ENCODE results near the gene LCNL1.
A peak's percentile ranks its signal among the peaks of the same experiment; 100 is the strongest.

Gene LCNL1

DNA sequence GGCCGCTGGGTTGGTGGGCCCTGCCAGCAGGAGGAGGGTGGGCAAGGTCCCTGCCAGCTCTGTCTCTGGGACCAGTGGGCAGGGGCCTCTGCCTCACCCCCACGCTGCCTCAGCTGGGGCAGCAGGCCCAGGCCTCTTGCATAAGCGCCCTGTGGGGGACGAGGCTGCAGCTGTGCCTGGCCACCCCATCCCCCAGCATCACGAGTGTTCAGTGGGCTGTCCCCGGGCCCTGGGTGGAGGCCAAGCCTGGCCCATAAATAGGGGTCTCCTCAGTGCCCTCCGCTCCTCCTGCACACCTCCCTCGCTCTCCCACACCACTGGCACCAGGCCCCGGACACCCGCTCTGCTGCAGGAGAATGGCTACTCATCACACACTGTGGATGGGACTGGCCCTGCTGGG lies 5.6 kb upstream of the LCNL1 start, which contains the start of gene PTGDS:
PTGDS (plus strand) TSS at position 282 of the 400 bp plus-strand sequence; CDS start at position 357, 75 bp downstream.
- no peak for DNase-seq

GRCh38 chr9:136977649-136978072 lies 5.1 kb upstream of the LCNL1 start:
- no peak for DNase-seq

- peak; percentile 22 for DNase-seq
These were observed 4.5 kb upstream of the LCNL1 start for GRCh38 chr9:136978073-136978864.

- DNase-seq: no peak
These were observed 3.8 kb upstream of the LCNL1 start for GRCh38 chr9:136978865-136979544.

GRCh38 chr9:136979769-136980587 lies 2.8 kb upstream of the LCNL1 start:
- no peak for DNase-seq

DNA sequence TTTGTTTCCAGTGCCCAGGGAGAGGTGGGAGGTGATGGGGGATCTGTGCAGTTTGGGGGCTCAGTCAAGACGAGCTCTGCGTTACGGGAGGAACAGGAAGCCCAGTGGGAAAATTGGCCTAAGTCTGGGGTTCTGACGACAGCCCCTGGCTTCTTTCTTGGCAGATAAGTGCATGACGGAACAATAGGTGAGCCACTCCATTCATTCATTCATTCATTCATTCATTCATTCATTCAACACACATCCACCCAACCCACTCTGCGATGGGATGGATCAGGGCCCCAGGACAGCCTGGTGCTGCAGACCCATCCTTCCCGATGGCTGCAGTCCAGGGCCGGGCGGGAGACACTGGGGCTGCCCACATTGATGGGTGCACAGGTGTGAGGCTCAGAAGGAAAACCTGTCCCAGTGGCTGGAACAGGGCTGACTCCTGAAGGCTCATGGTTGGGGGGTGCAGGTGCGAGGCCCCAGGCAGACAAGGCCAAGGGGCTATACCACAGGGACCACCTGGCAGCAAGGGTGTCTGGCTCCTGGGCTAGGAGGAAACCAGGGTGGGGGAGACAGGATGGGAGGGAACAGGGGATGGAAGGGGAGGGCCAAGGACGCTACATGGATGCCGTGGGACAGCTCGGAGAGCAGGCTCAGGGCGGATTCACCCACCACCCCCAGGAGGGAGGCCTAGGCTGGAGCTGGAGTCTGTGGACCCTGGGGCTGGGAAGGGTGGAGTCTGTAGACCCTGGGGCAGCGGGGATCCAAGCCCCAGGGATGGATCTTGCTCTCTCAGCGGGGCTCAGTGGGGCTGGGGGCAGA lies 1.9 kb upstream of the LCNL1 start:
- no peak for DNase-seq

DNA sequence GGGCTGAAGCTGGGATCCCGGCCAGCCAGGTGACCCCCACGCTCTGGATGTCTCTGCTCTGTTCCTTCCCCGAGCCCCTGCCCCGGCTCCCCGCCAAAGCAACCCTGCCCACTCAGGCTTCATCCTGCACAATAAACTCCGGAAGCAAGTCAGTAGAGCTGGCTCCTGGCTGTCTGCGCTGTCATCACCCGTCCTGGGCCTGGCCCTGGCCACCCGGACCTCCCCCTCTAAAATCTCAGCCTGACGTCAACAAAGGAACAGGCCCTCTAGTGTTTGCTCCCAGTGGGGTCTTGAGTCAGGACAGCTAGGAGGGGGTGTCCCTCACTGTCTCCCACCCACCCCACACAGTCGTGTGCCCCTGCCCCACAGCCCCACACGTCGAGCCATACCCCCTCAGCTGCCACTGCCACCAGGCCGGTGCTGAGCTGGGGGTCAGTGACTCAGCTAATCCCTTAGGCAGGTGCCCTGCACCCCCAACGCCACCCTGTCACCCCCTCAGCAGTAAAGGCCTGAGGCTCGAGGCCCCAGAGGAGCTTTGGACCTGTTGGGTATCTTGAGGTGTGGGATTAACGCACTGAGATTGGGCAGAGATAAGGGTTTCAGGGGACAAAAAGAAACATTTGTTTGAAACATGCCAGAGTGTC lies 1.1 kb upstream of the LCNL1 start:
- DNase-seq: no peak

- no peak for DNase-seq
These were observed 374 bp downstream of the LCNL1 start for GRCh38 chr9:136983167-136983566.

DNA sequence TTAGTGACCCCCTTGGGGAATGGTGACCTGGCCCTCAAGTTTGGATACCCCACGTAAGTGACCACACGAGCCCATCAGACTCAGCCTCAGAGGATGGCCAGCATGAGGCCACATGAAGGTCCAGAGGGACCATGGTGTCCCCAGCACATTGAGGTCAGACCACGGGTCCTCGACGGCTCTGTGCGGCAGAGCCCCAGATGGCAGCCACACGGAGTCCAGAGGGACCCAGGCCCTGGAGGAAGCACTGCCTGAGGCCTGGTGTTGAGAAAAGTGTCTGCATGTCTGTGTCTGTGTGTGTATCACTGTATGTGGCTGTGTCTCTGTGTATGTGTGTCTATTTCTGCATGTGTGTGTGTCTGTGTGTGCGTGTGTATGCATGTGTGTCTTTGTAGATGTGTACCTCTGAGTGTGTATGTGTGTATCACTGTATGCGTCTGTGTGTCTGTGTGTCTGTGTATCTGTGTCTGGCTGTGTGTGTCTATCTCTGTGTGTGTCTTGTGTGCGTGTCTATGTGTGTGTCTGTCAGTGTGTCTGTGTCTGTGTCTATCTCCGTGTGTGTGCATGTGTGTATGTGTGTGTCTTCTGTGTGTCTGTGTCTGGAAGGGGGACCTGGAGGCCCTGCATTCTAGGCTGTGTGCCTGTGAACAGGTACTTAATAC lies 992 bp downstream of the LCNL1 start:
- DNase-seq: no peak

DNA sequence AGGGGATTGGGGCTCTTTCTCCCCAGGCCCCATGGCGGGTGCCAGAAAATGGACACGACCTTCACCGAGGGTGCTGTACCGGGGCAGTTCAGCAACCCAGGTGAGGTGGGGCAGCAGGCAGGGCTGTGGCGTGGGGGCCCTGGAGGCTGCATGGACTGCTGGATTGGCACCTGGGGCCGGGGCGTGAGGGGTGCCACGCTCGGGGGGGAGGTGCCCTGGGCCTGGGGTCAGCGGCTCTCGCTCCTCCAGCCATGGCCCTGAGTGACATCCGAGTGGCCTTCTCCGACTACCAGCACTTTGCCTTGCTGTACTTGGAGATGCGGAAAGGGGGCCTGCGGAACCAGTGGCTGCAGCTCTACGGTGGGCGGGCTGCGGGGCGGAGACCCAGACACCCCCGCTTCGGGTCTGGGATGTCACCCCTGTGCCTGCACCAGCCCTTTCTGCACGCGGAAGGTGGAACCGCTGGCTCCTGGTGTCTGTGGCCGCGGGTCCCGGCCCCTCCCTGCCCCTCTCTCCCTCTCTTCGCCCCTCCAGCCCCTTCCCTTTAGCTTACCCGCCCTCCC lies 1.8 kb downstream of the LCNL1 start:
- DNase-seq: no peak

- DNase-seq: no peak
These were observed 2.3 kb downstream of the LCNL1 start for GRCh38 chr9:136985027-136985602.

GRCh38 chr9:136985853-136986252 lies 3.1 kb downstream of the LCNL1 start:
- no peak for DNase-seq

DNA sequence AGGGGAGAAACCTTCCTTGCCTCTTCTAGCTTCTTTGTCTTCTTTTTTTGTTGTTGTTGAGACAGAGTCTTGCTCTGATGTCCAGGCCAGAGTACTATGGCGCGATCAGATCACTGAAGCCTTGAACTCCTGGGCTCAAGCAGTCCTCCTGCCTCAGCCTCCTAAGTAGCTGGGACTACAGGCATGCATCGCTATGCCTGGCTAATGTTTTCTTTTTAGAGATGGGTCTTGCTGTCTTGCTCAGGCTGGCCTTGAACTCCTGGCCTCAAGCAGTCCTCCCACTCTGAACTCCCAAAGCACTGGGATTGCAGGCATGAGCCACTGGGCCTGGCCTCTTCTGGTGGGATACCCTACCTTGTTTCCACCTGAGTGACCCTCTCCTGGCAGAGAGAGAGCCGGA lies 6.1 kb downstream of the LCNL1 start:
- no peak for DNase-seq

DNA sequence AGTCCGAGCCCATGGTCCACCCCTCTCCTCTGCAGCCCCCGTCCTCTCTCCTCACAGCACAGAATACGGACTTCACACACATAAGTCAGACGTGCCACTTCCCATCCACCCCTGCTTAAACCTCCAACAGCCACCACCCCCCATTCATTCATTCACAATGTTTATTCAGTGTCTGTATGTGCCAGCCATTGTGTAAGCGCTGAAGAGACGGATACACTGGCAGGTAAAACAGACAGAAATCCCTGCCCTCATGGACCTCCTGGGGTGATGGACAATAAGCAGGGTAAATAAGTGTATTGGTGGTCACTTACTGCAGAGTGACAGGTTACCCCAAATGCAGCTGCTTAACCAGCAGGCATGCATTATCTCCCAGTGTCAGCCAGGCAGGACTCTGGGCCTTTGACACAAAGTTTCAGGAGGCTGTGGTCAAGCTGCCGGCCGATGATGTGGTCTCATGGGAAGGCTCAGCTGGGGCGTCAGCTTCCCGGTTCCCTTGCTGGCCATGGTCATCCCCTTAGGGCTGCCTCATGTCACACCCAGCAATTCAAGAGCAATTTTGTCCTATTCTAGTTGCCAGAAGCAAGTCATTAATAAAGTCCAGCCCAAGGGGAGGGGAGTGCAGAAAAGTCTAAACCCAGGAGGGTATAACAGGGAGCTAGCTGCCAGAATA lies 7.6 kb downstream of the LCNL1 start:
- no peak for DNase-seq

DNA sequence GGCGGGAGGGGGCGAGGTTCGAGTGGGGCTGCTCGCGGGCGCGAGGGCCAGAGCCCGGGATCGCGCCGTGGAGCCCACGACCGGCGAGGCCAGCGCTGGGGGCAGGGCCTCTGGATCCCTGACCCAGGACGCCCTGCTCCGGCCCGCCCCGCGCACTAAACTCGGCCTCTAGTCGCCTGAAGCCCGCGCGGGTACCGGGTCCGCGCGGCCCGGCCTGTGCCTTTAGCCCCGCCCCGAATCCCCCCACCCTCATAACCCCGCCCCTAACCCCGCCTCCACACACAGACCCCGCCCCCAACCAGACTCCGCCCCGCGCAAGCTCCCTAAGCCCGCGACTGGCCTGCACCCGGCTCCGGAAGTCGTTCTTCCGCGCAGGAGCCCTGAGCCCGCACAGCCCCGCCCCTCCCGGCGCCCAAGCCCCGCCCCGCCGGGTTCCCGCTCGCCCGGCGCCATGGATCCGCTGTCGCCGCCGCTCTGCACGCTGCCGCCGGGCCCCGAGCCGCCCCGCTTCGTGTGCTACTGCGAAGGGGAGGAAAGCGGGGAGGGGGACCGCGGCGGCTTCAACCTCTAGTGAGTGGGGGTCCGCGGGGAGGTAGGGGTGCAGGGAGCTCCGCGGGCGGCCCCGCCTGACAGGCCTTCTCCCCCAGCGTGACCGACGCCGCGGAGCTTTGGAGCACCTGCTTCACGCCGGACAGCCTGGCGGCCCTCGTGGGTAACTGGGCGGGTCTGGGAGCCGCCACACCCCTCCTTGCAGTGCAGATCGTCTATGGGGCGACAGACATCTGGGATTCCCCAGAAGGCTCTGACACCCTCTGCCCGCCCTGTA lies 9.4 kb downstream of the LCNL1 start, which contains the start of gene PAXX:
PAXX (plus strand) TSS at position 430 of the 826 bp plus-strand sequence; CDS start at position 452, 22 bp downstream.
- DNase-seq: peak; percentile 88

DNA sequence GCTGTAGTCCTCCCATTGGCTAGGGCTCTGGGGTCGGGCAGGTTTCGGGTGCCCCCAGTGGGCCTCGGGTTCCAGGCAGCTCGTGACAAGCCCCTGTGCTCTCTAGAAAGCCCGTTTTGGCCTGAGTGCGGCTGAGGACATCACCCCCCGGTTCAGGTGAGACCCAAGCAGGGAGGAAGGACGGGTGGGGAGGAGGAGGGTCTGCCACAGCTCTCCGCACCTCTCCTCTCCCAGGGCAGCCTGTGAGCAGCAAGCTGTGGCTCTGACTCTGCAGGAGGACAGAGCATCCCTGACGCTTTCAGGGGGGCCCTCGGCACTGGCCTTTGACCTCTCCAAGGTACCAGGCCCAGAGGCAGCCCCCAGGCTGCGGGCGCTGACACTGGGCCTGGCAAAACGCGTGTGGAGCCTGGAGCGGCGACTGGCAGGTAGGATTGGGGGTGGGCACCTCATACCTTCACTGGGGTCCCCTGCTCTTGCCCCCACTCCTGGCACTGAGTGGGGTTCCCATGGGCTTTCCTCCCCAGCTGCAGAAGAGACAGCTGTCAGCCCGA lies 10.1 kb downstream of the LCNL1 start:
- no peak for DNase-seq

- DNase-seq: no peak
These were observed 11.5 kb downstream of the LCNL1 start for GRCh38 chr9:136994180-136994887.

DNA sequence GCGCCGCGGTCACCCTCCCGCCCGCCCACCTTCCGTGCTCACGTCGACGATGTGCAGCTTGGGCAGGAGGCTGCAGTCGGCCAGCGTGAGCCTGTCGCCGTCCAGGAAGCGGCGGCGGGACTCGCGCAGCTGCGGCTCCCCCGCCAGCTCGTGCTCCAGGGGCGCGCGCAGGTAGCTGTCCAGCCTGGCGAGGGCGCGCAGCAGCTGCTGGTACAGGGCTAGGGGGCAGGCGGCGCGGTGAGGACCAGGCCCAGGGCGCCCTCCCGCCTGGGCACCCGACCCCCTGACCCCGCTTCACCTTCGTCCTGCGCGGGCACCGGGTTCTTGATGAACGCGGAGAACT lies 12.1 kb downstream of the LCNL1 start:
- no peak for DNase-seq
